Measurements from ENCODE around the gene IPCEF1.

IPCEF1 gene

DNA sequence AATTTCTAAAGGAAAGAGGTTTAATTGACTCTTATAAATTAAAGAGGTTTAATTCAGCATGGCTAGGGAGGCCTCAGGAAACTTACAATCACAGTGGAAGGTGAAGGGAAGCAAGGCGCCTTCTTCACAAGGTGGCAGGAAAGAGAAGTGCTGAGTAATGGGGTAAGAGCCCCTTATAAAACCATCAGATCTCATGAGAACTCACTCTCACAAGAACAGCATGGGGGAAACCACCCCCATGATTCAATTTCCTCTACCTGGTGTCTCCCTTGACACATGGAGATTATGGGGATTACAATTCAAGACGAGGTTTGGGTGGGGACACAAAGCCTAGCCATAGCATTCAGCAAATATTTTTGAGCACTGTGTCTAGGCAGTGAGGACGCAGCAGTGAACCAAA is 3.9 kb upstream of the IPCEF1 start:
- TF ChIP-seq, protein P1, sequence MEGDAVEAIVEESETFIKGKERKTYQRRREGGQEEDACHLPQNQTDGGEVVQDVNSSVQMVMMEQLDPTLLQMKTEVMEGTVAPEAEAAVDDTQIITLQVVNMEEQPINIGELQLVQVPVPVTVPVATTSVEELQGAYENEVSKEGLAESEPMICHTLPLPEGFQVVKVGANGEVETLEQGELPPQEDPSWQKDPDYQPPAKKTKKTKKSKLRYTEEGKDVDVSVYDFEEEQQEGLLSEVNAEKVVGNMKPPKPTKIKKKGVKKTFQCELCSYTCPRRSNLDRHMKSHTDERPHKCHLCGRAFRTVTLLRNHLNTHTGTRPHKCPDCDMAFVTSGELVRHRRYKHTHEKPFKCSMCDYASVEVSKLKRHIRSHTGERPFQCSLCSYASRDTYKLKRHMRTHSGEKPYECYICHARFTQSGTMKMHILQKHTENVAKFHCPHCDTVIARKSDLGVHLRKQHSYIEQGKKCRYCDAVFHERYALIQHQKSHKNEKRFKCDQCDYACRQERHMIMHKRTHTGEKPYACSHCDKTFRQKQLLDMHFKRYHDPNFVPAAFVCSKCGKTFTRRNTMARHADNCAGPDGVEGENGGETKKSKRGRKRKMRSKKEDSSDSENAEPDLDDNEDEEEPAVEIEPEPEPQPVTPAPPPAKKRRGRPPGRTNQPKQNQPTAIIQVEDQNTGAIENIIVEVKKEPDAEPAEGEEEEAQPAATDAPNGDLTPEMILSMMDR (conservative IDR thresholded peaks at IDR 0.05) = no peak
- H3K27ac ChIP-seq = no peak overlapping the region

DNA sequence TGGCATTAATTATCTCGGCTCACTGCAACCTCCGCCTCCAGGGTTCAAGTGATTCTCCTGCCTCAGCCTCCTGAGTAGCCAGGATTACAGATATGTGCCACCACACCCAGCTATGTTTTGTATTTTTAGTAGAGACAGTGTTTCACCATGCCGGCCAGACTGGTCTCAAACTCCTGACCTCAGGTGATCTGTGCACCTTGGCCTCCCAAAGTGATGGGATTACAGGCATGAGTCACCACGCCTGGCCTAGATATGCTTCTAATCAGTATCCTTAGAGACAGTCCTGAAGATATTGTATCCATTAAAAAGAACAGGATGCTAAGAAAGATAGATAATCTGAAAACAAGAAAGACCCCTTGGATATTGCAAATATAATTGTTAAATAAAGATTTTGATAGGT is 3.1 kb upstream of the IPCEF1 start:
- TF ChIP-seq, protein P1 (conservative IDR thresholded peaks at IDR 0.05) = no peak
- no peak overlapping the region for H3K27ac ChIP-seq

DNA sequence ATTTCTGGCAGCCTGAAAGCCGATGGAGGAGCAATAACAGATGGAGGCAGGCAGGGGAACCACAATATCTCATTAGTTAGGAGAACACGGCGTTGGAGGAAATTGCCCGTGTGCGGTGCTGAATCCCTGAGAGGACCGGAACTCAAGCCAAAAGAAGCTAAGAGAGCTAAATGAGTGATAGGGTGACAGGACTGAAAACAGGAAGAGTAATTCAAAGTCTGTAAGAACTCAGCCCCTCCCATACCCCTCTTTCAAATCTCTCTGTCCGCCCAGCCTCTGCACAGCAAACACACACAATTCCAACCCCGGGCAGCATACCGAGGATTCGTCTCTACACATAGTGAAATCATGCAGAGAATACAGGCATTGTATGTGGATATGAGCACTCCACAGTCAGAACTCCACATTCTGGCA is 2.6 kb upstream of the IPCEF1 start:
- H3K27ac ChIP-seq = no peak overlapping the region
- TF ChIP-seq, protein P1 (conservative IDR thresholded peaks at IDR 0.05) = no peak

DNA sequence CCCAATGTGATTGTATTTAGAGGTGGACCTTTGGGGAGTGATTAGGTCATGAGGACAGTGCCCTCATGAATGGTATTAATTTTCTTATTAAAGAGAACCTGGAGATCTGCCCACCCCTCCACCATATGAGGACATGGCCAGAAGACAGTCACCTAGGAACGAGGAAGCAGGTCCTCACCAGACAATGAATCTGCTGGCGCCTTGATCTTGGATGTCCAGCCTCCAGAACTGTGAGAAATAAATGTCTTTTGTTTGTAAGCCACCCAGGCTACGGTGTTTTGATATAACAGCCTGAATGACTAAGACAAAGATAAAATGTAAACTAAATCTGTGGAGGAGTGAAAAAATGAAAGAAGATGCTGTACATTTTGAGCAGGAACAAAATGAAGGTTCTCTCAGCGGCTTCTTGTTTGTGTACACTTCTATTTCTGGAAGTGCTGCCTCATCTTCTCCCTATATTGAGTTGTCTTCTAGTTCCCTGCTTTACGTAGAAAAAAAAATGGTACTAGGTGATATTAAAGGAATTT is 1.5 kb upstream of the IPCEF1 start:
- no peak overlapping the region for H3K27ac ChIP-seq
- TF ChIP-seq, protein P1 (conservative IDR thresholded peaks at IDR 0.05) = no peak

DNA sequence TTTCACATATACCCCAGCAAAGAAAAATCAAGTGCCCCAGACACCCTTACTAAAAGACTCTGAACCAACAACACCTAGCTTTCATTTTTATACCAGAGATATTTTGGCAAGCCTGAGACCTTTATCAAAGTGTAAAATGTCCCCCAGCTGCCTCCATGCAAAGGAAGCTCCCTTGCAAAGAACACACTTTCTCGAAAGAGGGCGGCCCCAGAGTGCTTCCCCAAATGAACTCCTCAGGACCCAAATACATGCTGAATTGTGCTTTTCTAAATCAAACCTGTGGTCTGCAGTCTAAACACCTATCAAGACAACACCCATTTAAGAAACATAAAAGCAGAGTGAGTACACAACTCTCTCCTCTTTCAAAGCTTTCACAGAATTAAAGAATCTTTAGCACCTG is 490 bp downstream of the IPCEF1 start:
- TF ChIP-seq, protein P1 (conservative IDR thresholded peaks at IDR 0.05) = no peak
- H3K27ac ChIP-seq = no peak overlapping the region

DNA sequence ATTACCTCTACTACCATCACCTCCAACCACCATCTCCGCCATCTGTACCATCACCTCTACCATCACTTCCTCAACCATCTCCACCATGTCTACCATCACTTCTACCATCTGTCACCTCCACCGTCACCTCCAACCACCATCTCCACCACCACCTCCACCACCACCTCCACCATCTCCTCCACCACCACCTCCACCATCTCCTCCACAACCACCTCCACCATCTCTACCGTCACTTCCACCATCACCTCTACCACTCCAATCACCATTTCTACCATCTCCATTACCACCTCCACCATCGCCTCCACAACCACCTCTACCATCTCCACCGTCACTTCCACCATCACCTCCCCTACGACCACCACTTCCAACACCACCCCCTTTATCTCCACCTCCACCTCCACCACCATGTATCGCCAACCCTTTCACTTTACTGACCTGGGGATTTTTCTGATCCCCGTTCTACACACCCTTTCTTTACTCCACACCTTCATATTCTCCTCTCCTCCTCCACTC is 2.3 kb downstream of the IPCEF1 start:
- no peak overlapping the region for H3K27ac ChIP-seq
- TF ChIP-seq, protein P1 (conservative IDR thresholded peaks at IDR 0.05) = no peak

DNA sequence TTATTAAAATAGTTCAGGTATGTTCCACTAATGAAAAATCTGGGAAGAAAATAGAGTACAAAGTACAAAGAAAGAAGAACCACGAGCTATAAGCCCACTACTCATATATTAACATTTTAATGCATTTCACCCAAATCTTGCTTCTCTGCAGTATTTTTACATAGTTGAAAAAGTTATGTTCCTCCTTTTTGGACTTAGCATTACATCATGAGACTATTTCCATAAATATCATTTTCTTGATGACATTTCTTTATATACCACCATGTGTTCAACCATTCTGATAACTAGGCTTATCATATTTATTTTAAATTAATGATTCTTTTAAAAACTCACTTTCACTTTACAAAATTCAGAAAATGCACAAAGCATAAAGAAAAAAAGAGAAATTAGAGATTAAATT is 3.0 kb downstream of the IPCEF1 start:
- TF ChIP-seq, protein P1 (conservative IDR thresholded peaks at IDR 0.05) = no peak

More for the DNA sequence above, 3.0 kb downstream of the IPCEF1 start:
- H3K27ac ChIP-seq = no peak overlapping the region

Measured in VCaP (cell line).